Trophoblast cell (in vitro differentiated cells and primary cell): ENCODE results near the gene DKKL1.
"Not testable (repeated sequence)": the region's sequence is repeated elsewhere in the genome, so short reads cannot be mapped to it uniquely, and the experiment has no call there.

Experiments used
- DNase-seq, 2 donors: peaks; one replicate each; pipeline ENCODE4 v3.0.0-alpha.2; 2016
- H2AFZ ChIP-seq: 2 replicates; pipeline ENCODE4 v1.6.1; 2013; ENCODE audit warnings: low read length, moderate library complexity, mild to moderate bottlenecking; ENCODE audit not compliant: insufficient read depth, poor library complexity
- H2AK5ac ChIP-seq: 2 replicates; pipeline ENCODE4 v1.6.1; 2013; ENCODE audit warnings: mild to moderate bottlenecking, low read length
- H2BK120ac ChIP-seq: 2 replicates; pipeline ENCODE4 v1.6.1; 2013; ENCODE audit warnings: low read length, mild to moderate bottlenecking, moderate library complexity; ENCODE audit not compliant: insufficient read depth, poor library complexity
- H2BK12ac ChIP-seq: 2 replicates; pipeline ENCODE4 v1.6.1; 2013; ENCODE audit warnings: mild to moderate bottlenecking, low read length, moderate library complexity
- H2BK5ac ChIP-seq: 2 replicates; pipeline ENCODE4 v1.6.1; 2013; ENCODE audit warnings: low read length, low read depth, moderate library complexity, mild to moderate bottlenecking; ENCODE audit not compliant: poor library complexity
- H3K14ac ChIP-seq: 2 replicates; pipeline ENCODE4 v1.6.1; 2013; ENCODE audit warnings: mild to moderate bottlenecking, low read length
- H3K18ac ChIP-seq: 2 replicates; pipeline ENCODE4 v1.6.1; 2013; ENCODE audit warnings: mild to moderate bottlenecking, low read length
- H3K23ac ChIP-seq: 2 replicates; pipeline ENCODE4 v1.6.1; 2013; ENCODE audit warnings: low read length
- H3K27ac ChIP-seq: 2 replicates; pipeline ENCODE4 v1.5.1; 2013; ENCODE audit warnings: low read depth, mild to moderate bottlenecking, inconsistent platforms, low read length, moderate library complexity
- H3K27me3 ChIP-seq: 2 replicates; pipeline ENCODE4 v1.6.1; 2013; ENCODE audit warnings: inconsistent platforms, mild to moderate bottlenecking, low read length, moderate library complexity; ENCODE audit not compliant: insufficient read depth
- H3K36me3 ChIP-seq, 2 experiments: 1 replicate in 1 of 2; 2 replicates in 1 of 2; pipeline ENCODE4 v1.6.1; 2013; ENCODE audit warnings: low read length in 2 of 2, mild to moderate bottlenecking in 2 of 2, moderate library complexity in 1 of 2; ENCODE audit not compliant: insufficient read depth in 2 of 2, control insufficient read depth in 1 of 2
- H3K4ac ChIP-seq: 2 replicates; pipeline ENCODE4 v1.6.1; 2013; ENCODE audit warnings: low read depth, mild to moderate bottlenecking, low read length, moderate library complexity
- H3K4me1 ChIP-seq, 2 experiments: 1 replicate in 1 of 2; 2 replicates in 1 of 2; pipeline ENCODE4 v1.6.1; 2013; ENCODE audit warnings: low read length in 2 of 2, mild to moderate bottlenecking in 2 of 2, moderate library complexity in 1 of 2; ENCODE audit not compliant: insufficient read depth in 2 of 2, control insufficient read depth in 1 of 2
- H3K4me2 ChIP-seq: 2 replicates; pipeline ENCODE4 v1.6.1; 2013; ENCODE audit warnings: inconsistent platforms, mild to moderate bottlenecking, low read length, moderate library complexity
- H3K4me3 ChIP-seq: 2 replicates; pipeline ENCODE4 v1.5.1; 2013; ENCODE audit warnings: mild to moderate bottlenecking, low read depth, low read length, inconsistent platforms
- H3K79me1 ChIP-seq: one replicate; pipeline ENCODE4 v1.6.1; 2013; ENCODE audit warnings: low read length
- H3K79me2 ChIP-seq: 2 replicates; pipeline ENCODE4 v1.6.1; 2013; ENCODE audit warnings: low read length, mild to moderate bottlenecking; ENCODE audit not compliant: control insufficient read depth, insufficient read depth, poor library complexity
- H3K9ac ChIP-seq: 2 replicates; pipeline ENCODE4 v1.6.1; 2013; ENCODE audit warnings: mild to moderate bottlenecking, low read length
- H3K9me3 ChIP-seq: 2 replicates; pipeline ENCODE4 v1.6.1; 2013; ENCODE audit warnings: low read depth, mild to moderate bottlenecking, control low read depth, inconsistent platforms, low read length; ENCODE audit not compliant: insufficient read depth
- H4K12ac ChIP-seq: 2 replicates; pipeline ENCODE4 v1.6.1; 2013; ENCODE audit warnings: low read depth, mild to moderate bottlenecking, low read length, moderate library complexity
- H4K8ac ChIP-seq: 2 replicates; pipeline ENCODE4 v1.6.1; 2013; ENCODE audit warnings: low read depth, mild to moderate bottlenecking, low read length, moderate library complexity
- H4K91ac ChIP-seq: one replicate; pipeline ENCODE4 v1.6.1; 2013; ENCODE audit warnings: low read depth, mild to moderate bottlenecking, low read length, moderate library complexity
- WGBS: extraction: QIAGEN DNeasy Blood & Tissue Kit; methylation state at CpG from one replicate; pipeline ENCODE4 v1.1.7; 2013; ENCODE audit warnings: missing lambda C conversion rate; ENCODE audit not compliant: insufficient read length, insufficient coverage; ENCODE audit errors: extremely low coverage; 5-methylcytosine and 5-hydroxymethylcytosine counted together

Gene DKKL1

DNA sequence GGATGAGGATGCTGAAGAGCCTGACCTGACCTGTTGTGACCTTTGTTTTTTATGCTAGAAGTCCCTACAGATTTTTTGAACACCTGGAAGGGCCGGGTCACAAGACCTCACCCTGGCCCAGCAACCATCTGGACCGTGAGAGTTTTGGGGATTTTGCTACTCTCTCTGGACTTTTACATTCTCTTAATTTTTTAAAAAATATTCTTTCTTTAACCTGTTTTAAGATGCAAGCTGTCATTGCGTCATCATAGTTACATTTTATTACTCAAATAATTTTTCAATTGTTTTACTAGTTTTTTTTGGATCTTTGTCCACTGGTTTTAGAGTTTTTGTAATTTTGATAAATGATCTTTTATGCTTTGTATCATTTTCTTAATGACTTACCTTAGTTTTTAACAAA is 7.5 kb downstream of the DKKL1 start:
- H3K79me1 ChIP-seq: no peaks in the 10 kb centered on the region
- WGBS: no CpG with 5 or more reads among the region's 3 CpGs

DNA sequence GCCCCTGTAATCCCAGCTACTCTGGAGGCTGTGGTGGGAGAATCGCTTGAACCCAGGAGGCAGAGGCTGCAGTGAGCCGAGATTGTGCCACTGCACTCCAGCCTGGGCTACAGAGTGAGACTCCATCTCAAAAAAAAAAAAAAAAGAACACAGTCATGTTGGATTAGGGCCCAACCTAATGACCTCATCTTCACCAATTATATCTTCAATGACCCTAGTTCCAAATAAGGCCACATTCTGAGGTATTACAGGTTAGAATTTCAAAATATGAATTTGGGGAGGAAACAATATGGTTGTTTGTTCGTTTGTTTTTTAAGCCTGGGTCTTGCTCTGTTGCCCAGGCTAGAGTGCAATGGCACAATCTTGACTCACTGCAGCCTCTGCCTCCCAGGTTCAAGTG is 9.5 kb downstream of the DKKL1 start:
- not testable (repeated sequence) for H3K27ac ChIP-seq, H3K23ac ChIP-seq
- no CpG with 5 or more reads among the region's 3 CpGs for WGBS

More for the DNA sequence above, 7.5 kb downstream of the DKKL1 start:
- Histone ChIP-seq H3K9ac (no peak overlapping the region), H3K23ac (no peak overlapping the region), H2BK12ac (no peak overlapping the region), H3K4ac (no peak overlapping the region), H3K27ac (no peak overlapping the region), H3K36me3 (no peaks in the 10 kb centered on the region), H3K9me3 (peaks cover 10% of the 10 kb centered on the region), H3K27me3 (no peaks in the 10 kb centered on the region), H2BK120ac (no peak overlapping the region), H2AFZ (no peak overlapping the region), H4K12ac (no peak overlapping the region), H3K4me1 (no peaks in the 10 kb centered on the region), H2AK5ac (no peak overlapping the region), H3K4me3 (no peak overlapping the region), H2BK5ac (no peak overlapping the region), H3K79me2 (no peaks in the 10 kb centered on the region), H3K14ac (no peak overlapping the region), H4K8ac (no peak overlapping the region), H4K91ac (no peak overlapping the region), H3K18ac (no peak overlapping the region), H3K4me2 (no peak overlapping the region)
- DNase-seq: no peak

DNA sequence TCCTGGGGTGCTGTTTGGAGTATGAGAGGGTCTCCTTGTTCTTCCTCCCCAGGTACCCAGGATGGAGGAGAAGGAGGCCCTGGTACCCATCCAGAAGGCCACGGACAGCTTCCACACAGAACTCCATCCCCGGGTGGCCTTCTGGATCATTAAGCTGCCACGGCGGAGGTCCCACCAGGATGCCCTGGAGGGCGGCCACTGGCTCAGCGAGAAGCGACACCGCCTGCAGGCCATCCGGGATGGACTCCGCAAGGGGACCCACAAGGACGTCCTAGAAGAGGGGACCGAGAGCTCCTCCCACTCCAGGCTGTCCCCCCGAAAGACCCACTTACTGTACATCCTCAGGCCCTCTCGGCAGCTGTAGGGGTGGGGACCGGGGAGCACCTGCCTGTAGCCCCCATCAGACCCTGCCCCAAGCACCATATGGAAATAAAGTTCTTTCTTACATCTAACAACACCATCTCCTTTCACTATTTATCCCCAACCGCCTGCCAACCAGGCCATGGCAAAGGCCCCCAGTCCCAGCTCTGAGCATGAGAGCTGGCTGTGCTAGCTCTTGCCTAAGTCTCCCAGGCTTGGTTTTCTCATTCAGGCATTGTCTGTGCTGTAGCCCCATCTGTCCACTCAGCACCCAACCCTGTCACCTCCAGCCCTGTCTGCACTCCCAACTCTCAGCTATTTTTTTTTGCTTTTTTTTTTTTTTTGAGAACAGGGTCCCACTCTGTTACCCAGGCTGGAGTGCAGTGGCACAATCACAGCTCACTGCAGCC is 11.2 kb downstream of the DKKL1 start:
- Histone ChIP-seq H4K91ac (no peak overlapping the region), H4K12ac (no peak overlapping the region), H3K23ac (no peak overlapping the region), H3K79me2 (no peaks in the 10 kb centered on the region), H2BK12ac (no peak overlapping the region), H2AK5ac (no peak overlapping the region), H2BK5ac (no peak overlapping the region), H2BK120ac (no peak overlapping the region), H3K9me3 (peaks cover 3% of the 10 kb centered on the region), H3K18ac (no peak overlapping the region), H3K14ac (no peak overlapping the region), H4K8ac (no peak overlapping the region), H2AFZ (no peak overlapping the region), H3K9ac (no peak overlapping the region), H3K27ac (no peak overlapping the region), H3K27me3 (no peaks in the 10 kb centered on the region), H3K4ac (no peak overlapping the region), H3K79me1 (no peaks in the 10 kb centered on the region), H3K36me3 (no peaks in the 10 kb centered on the region), H3K4me1 (no peaks in the 10 kb centered on the region), H3K4me3 (no peak overlapping the region), H3K4me2 (no peak overlapping the region)
- no peak for DNase-seq
- no CpG with 5 or more reads among the region's 16 CpGs for WGBS

More for the DNA sequence above, 9.5 kb downstream of the DKKL1 start:
- not testable (repeated sequence) for H4K91ac ChIP-seq, H3K18ac ChIP-seq, H2AK5ac ChIP-seq, H3K4me2 ChIP-seq, DNase-seq, H4K8ac ChIP-seq, H3K36me3 ChIP-seq, H3K4me1 ChIP-seq, H2AFZ ChIP-seq, H3K79me2 ChIP-seq, H3K4ac ChIP-seq, H4K12ac ChIP-seq, H3K9me3 ChIP-seq, H3K14ac ChIP-seq, H3K79me1 ChIP-seq, H2BK120ac ChIP-seq, H3K4me3 ChIP-seq, H2BK12ac ChIP-seq, H3K27me3 ChIP-seq, H3K9ac ChIP-seq, H2BK5ac ChIP-seq

DNA sequence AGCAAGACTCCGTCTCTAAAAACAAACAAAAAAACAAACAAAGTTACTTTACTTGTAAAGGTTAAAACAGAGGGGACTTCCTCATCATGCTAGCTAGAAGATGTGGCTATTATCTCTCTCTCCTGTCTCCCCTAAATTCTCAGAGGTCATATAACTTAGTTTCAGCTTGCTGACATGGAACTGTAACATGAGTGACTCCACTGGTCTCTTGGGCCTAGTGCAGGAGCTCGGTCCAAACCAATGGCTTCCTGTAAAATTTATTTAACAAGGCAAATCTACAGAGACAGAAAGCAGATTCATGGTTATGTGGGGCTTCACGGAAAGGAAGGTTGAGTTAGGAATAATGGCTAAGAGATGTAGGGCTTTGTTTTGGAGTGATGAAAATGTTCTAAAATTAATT is 14.8 kb downstream of the DKKL1 start:
- Histone ChIP-seq H3K36me3 (no peaks in the 10 kb centered on the region), H3K27ac (no peak overlapping the region), H2BK12ac (no peak overlapping the region), H3K4me2 (no peak overlapping the region), H4K12ac (no peak overlapping the region), H4K91ac (no peak overlapping the region), H2BK120ac (no peak overlapping the region), H2BK5ac (no peak overlapping the region), H3K79me2 (no peaks in the 10 kb centered on the region), H3K9ac (no peak overlapping the region), H2AFZ (no peak overlapping the region), H3K4me3 (no peak overlapping the region), H4K8ac (no peak overlapping the region), H3K27me3 (no peaks in the 10 kb centered on the region), H3K4me1 (no peaks in the 10 kb centered on the region), H2AK5ac (no peak overlapping the region), H3K23ac (no peak overlapping the region), H3K9me3 (no peaks in the 10 kb centered on the region), H3K14ac (no peak overlapping the region), H3K18ac (no peak overlapping the region), H3K4ac (no peak overlapping the region), H3K79me1 (no peaks in the 10 kb centered on the region)
- DNase-seq: no peak
- no CpG with 5 or more reads among the region's 3 CpGs for WGBS
